ENCODE results near the gene GNL2. TPM values are rescaled to one million over a fixed set of nuclear protein-coding genes. Genes with fewer than 3 reads are reported as not detected.
"Not testable (repeated sequence)": the region's sequence is repeated elsewhere in the genome, so short reads cannot be mapped to it uniquely, and the experiment has no call there.

GNL2 gene
- total RNA-seq, 1 experiment from 2014 or later = 121 TPM

DNA sequence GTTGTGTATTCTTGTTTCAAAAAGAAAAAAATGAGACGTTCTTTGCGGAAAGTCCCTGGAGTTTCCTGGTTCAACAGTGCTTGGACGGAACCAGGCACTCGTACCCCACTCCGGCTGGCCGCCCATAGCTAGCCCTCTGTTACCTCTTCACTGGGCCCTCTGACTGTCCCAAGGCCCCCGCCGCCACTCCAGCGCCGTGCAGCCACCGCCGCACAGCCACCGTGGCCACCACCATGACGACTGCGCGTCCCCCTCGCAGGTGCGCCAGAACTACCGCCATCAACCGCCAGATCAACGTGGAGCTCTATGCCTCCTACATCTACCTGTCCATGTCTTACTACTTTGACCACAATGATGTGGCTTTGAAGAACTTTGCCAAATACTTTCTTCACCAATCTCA is 51.2 kb downstream of the GNL2 start:
- no peak overlapping the region for H3K4me3 ChIP-seq (ENCODE audit: low read depth, low read length, poor library complexity, severe bottlenecking)
- intact Hi-C loops (cut with micrococcal nuclease; ENCODE audit: unreplicated experiment) = no loop called here
- TF ChIP-seq, protein P1, sequence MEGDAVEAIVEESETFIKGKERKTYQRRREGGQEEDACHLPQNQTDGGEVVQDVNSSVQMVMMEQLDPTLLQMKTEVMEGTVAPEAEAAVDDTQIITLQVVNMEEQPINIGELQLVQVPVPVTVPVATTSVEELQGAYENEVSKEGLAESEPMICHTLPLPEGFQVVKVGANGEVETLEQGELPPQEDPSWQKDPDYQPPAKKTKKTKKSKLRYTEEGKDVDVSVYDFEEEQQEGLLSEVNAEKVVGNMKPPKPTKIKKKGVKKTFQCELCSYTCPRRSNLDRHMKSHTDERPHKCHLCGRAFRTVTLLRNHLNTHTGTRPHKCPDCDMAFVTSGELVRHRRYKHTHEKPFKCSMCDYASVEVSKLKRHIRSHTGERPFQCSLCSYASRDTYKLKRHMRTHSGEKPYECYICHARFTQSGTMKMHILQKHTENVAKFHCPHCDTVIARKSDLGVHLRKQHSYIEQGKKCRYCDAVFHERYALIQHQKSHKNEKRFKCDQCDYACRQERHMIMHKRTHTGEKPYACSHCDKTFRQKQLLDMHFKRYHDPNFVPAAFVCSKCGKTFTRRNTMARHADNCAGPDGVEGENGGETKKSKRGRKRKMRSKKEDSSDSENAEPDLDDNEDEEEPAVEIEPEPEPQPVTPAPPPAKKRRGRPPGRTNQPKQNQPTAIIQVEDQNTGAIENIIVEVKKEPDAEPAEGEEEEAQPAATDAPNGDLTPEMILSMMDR (conservative IDR thresholded peaks at IDR 0.05; ENCODE audit: low read depth, low read length) = no peak
- TF ChIP-seq EZH2 (IDR thresholded peaks at IDR 0.05; ENCODE audit: borderline replicate concordance, low read depth, low read length, poor library complexity, severe bottlenecking) = no peak
- no peaks in the 10 kb centered on the region for H3K9me3 ChIP-seq (ENCODE audit: low read depth, low read length, poor library complexity, severe bottlenecking)
- no peaks in the 10 kb centered on the region for H3K27me3 ChIP-seq (replicated peaks; ENCODE audit: insufficient read depth, low read depth, low read length, poor library complexity)
- DNase-seq (ENCODE audit: low spot score) = no peak
- H3K27ac ChIP-seq (ENCODE audit: low read depth, low read length, poor library complexity, severe bottlenecking) = no peak overlapping the region
- H3K36me3 ChIP-seq (ENCODE audit: insufficient read depth, low read length, poor library complexity, severe bottlenecking) = peaks cover 38% of the 10 kb centered on the region
- H3K4me1 ChIP-seq (ENCODE audit: insufficient read depth, low read length, poor library complexity, severe bottlenecking) = no peaks in the 10 kb centered on the region
- CTCF ChIA-PET = no interaction called here
- POLR2A ChIA-PET (ENCODE audit: low non-redundant PET) = no interaction called here
- no TSS peak for BruUV-seq (replicated peaks)

- Histone ChIP-seq H3K9me3 (ENCODE audit: low read depth, low read length, poor library complexity, severe bottlenecking) (no peaks in the 10 kb centered on the region), H3K27me3 (replicated peaks; ENCODE audit: insufficient read depth, low read depth, low read length, poor library complexity) (no peaks in the 10 kb centered on the region), H3K4me1 (ENCODE audit: insufficient read depth, low read length, poor library complexity, severe bottlenecking) (no peaks in the 10 kb centered on the region), H3K36me3 (ENCODE audit: insufficient read depth, low read length, poor library complexity, severe bottlenecking) (peaks cover 36% of the 10 kb centered on the region), H3K4me3 (ENCODE audit: low read depth, low read length, poor library complexity, severe bottlenecking) (no peak overlapping the region), H3K27ac (ENCODE audit: low read depth, low read length, poor library complexity, severe bottlenecking) (no peak overlapping the region)
- ChIA-PET CTCF (no interaction called here), POLR2A (ENCODE audit: low non-redundant PET) (no interaction called here)
- no peak for DNase-seq (ENCODE audit: low spot score)
- intact Hi-C loops (cut with micrococcal nuclease; ENCODE audit: unreplicated experiment) = no loop called here
- no TSS peak for BruUV-seq (replicated peaks)
- no peak for TF ChIP-seq EZH2 (IDR thresholded peaks at IDR 0.05; ENCODE audit: borderline replicate concordance, low read depth, low read length, poor library complexity, severe bottlenecking)
- TF ChIP-seq, protein P1 (conservative IDR thresholded peaks at IDR 0.05; ENCODE audit: low read depth, low read length) = no peak
Observed at GRCh38 chr1:37540036-37540785, 55.5 kb downstream of the GNL2 start.

DNA sequence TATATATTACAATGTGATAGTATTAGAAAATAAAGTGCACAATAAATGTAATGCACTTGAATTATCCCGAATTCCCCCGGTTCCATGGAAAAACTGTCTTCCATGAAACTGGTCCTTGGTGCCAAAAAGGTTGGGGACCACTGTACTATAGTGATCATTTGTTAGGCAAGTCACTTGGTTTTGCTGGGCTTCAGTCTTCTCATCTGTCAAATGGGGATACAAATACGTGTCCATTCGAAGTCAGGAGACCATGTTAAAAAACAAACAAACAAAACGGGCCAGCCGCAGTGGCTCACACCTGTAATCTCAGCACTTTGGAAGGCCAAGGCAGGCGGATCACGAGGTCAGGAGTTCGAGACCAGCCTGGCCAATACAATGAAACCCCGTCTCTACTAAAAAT is 56.6 kb downstream of the GNL2 start:
- CTCF ChIA-PET; intact Hi-C loops (cut with micrococcal nuclease; ENCODE audit: unreplicated experiment); H3K4me3 ChIP-seq (ENCODE audit: low read depth, low read length, poor library complexity, severe bottlenecking); H3K27me3 ChIP-seq (replicated peaks; ENCODE audit: insufficient read depth, low read depth, low read length, poor library complexity); H3K9me3 ChIP-seq (ENCODE audit: low read depth, low read length, poor library complexity, severe bottlenecking); POLR2A ChIA-PET (ENCODE audit: low non-redundant PET); H3K27ac ChIP-seq (ENCODE audit: low read depth, low read length, poor library complexity, severe bottlenecking); BruUV-seq (replicated peaks); DNase-seq (ENCODE audit: low spot score); H3K4me1 ChIP-seq (ENCODE audit: insufficient read depth, low read length, poor library complexity, severe bottlenecking): not testable (repeated sequence)
- H3K36me3 ChIP-seq (ENCODE audit: insufficient read depth, low read length, poor library complexity, severe bottlenecking) = peaks cover 36% of the 10 kb centered on the region

DNA sequence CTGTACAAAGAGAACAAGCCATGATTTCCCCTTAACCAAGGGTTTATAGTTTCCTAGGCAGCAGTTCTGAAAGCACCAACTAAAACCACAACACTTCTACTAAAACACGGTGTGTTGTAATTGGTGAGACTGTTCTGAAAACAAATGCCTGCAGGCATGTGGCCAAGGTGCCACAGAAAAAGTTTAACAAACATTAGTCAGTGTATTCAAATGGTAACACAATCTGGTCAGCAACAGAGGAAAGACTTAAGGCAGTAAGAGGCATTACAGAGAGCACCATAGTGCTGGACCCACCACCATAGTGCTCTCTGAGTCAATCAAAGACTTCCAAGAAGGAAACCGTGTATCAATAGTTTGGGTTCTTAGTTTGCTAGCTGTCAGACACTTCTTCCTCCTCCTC is 58.4 kb downstream of the GNL2 start:
- POLR2A ChIA-PET (ENCODE audit: low non-redundant PET) = no interaction called here
- H3K4me1 ChIP-seq (ENCODE audit: insufficient read depth, low read length, poor library complexity, severe bottlenecking) = no peaks in the 10 kb centered on the region
- H3K27ac ChIP-seq (ENCODE audit: low read depth, low read length, poor library complexity, severe bottlenecking) = no peak overlapping the region
- no peaks in the 10 kb centered on the region for H3K9me3 ChIP-seq (ENCODE audit: low read depth, low read length, poor library complexity, severe bottlenecking)
- intact Hi-C loops (cut with micrococcal nuclease; ENCODE audit: unreplicated experiment) = no loop called here
- no peak for TF ChIP-seq EZH2 (IDR thresholded peaks at IDR 0.05; ENCODE audit: borderline replicate concordance, low read depth, low read length, poor library complexity, severe bottlenecking)
- no peak overlapping the region for H3K4me3 ChIP-seq (ENCODE audit: low read depth, low read length, poor library complexity, severe bottlenecking)
- DNase-seq (ENCODE audit: low spot score) = no peak
- BruUV-seq (replicated peaks) = TSS peak; percentile 28
- peaks cover 36% of the 10 kb centered on the region for H3K36me3 ChIP-seq (ENCODE audit: insufficient read depth, low read length, poor library complexity, severe bottlenecking)
- CTCF ChIA-PET = interaction anchor here (1.0 kb wide), 1 partner anchor 23 kb away, joined by 3 read pairs; the partner anchor contains the start of gene MEAF6
- H3K27me3 ChIP-seq (replicated peaks; ENCODE audit: insufficient read depth, low read depth, low read length, poor library complexity) = no peaks in the 10 kb centered on the region

Measured in A673 (cell line).